ENCODE results near the gene HS3ST6.
"Not testable (repeated sequence)": the region's sequence is repeated elsewhere in the genome, so short reads cannot be mapped to it uniquely, and the experiment has no call there.

The HS3ST6 gene

DNA sequence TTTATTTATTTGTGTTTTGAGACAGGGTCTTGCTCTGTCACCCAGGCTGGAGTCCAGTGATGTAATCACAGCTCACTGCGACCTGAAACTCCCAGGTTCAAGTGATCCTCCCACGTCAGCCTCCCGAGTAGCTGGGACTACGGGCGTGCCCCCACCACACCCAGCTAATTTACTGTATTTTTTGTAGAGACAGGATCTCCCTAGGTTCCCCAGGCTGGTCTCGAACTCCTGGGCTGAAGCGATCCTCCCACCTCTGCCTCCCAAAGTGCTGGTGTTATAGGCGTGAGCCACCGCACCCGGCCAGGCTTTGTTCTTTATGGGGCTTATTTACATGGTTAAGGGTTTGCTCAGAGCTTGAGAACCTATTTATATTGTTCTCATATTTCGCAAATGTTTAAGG, 40.4 kb downstream of the HS3ST6 start:
- no peaks in the 10 kb centered on the region for H4K20me1 ChIP-seq (ENCODE audit: insufficient read depth, low read length)
- H3K4me3 ChIP-seq (ENCODE audit: low read depth, low read length, poor library complexity, severe bottlenecking): no peak overlapping the region
- H3K9ac ChIP-seq (ENCODE audit: low read length): no peak overlapping the region
- no peaks in the 10 kb centered on the region for H3K9me2 ChIP-seq (ENCODE audit: low read depth, low read length)
- no peaks in the 10 kb centered on the region for H3K36me3 ChIP-seq (ENCODE audit: insufficient read depth, low read length)
- TF ChIP-seq CTCF (IDR thresholded peaks at IDR 0.05; ENCODE audit: low read length): no peak
- no peak for TF ChIP-seq EZH2 (IDR thresholded peaks at IDR 0.05; ENCODE audit: borderline replicate concordance, low read length)
- peaks cover 3% of the 10 kb centered on the region; the same call in 1 of the 2 replicates for H3F3A ChIP-seq (ENCODE audit: insufficient read depth, low read length)
- no peak overlapping the region for H3K4me2 ChIP-seq (ENCODE audit: low read length)
- H3K27me3 ChIP-seq (ENCODE audit: insufficient read depth, low read length): no peaks in the 10 kb centered on the region
- H3K9me3 ChIP-seq (ENCODE audit: low read length): no peaks in the 10 kb centered on the region
- no peak overlapping the region for H3K27ac ChIP-seq (ENCODE audit: low read depth, low read length, poor library complexity, severe bottlenecking)
- H3K79me2 ChIP-seq (ENCODE audit: insufficient read depth, low read length): no peaks in the 10 kb centered on the region
- H3K4me1 ChIP-seq (ENCODE audit: insufficient read depth, low read length, severe bottlenecking): peaks cover 16% of the 10 kb centered on the region
- no peak overlapping the region for H2AFZ ChIP-seq (ENCODE audit: low read length)

DNA sequence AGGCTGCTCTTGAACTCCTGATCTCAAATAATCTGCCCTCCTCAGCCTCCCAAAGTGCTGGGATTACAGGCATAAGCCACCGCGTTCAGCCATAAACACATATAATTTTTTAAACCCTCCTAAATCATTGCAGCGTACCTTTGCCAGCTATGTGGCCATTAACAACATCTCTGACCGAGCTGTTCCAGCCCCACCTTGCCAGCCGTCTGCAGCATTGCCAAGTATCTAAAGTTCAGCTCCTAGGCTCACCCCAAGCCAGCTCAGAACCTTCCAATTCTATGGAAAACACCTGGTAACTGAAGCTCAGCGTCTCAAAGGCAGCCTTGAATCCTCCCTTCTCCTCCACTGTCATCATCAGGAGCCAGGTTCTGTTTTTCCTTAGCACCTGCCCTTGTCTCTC, 41.1 kb downstream of the HS3ST6 start:
- Histone ChIP-seq H3K4me2 (ENCODE audit: low read length) (no peak overlapping the region), H3K9me3 (ENCODE audit: low read length) (no peaks in the 10 kb centered on the region), H4K20me1 (ENCODE audit: insufficient read depth, low read length) (no peaks in the 10 kb centered on the region), H3K4me3 (ENCODE audit: low read depth, low read length, poor library complexity, severe bottlenecking) (no peak overlapping the region), H2AFZ (ENCODE audit: low read length) (no peak overlapping the region), H3K36me3 (ENCODE audit: insufficient read depth, low read length) (no peaks in the 10 kb centered on the region), H3K9me2 (ENCODE audit: low read depth, low read length) (no peaks in the 10 kb centered on the region), H3K4me1 (ENCODE audit: insufficient read depth, low read length, severe bottlenecking) (peaks cover 16% of the 10 kb centered on the region), H3K27ac (ENCODE audit: low read depth, low read length, poor library complexity, severe bottlenecking) (no peak overlapping the region), H3K79me2 (ENCODE audit: insufficient read depth, low read length) (no peaks in the 10 kb centered on the region), H3F3A (ENCODE audit: insufficient read depth, low read length) (peaks cover 3% of the 10 kb centered on the region; the same call in 1 of the 2 replicates), H3K9ac (ENCODE audit: low read length) (no peak overlapping the region), H3K27me3 (ENCODE audit: insufficient read depth, low read length) (no peaks in the 10 kb centered on the region)
- TF ChIP-seq CTCF (IDR thresholded peaks at IDR 0.05; ENCODE audit: low read length) (no peak), EZH2 (IDR thresholded peaks at IDR 0.05; ENCODE audit: borderline replicate concordance, low read length) (no peak)

- peaks cover 3% of the 10 kb centered on the region; the same call in 1 of the 2 replicates for H3F3A ChIP-seq (ENCODE audit: insufficient read depth, low read length)
- H3K79me2 ChIP-seq (ENCODE audit: insufficient read depth, low read length): no peaks in the 10 kb centered on the region
- no peaks in the 10 kb centered on the region for H3K9me3 ChIP-seq (ENCODE audit: low read length)
- no peak overlapping the region for H3K9ac ChIP-seq (ENCODE audit: low read length)
- no peaks in the 10 kb centered on the region for H3K36me3 ChIP-seq (ENCODE audit: insufficient read depth, low read length)
- no peak overlapping the region for H2AFZ ChIP-seq (ENCODE audit: low read length)
- H3K4me1 ChIP-seq (ENCODE audit: insufficient read depth, low read length, severe bottlenecking): peaks cover 16% of the 10 kb centered on the region
- no peaks in the 10 kb centered on the region for H4K20me1 ChIP-seq (ENCODE audit: insufficient read depth, low read length)
- no peaks in the 10 kb centered on the region for H3K27me3 ChIP-seq (ENCODE audit: insufficient read depth, low read length)
- H3K4me3 ChIP-seq (ENCODE audit: low read depth, low read length, poor library complexity, severe bottlenecking): no peak overlapping the region
- no peak overlapping the region for H3K27ac ChIP-seq (ENCODE audit: low read depth, low read length, poor library complexity, severe bottlenecking)
- TF ChIP-seq EZH2 (IDR thresholded peaks at IDR 0.05; ENCODE audit: borderline replicate concordance, low read length) (no peak), CTCF (IDR thresholded peaks at IDR 0.05; ENCODE audit: low read length) (no peak)
- H3K4me2 ChIP-seq (ENCODE audit: low read length): no peak overlapping the region
- no peaks in the 10 kb centered on the region for H3K9me2 ChIP-seq (ENCODE audit: low read depth, low read length)
Measured at GRCh38 chr16:1876468-1876867, 41.7 kb downstream of the HS3ST6 start.

- H3K9me2 ChIP-seq (ENCODE audit: low read depth, low read length); H3K9ac ChIP-seq (ENCODE audit: low read length); H3K79me2 ChIP-seq (ENCODE audit: insufficient read depth, low read length); H2AFZ ChIP-seq (ENCODE audit: low read length); H4K20me1 ChIP-seq (ENCODE audit: insufficient read depth, low read length); H3F3A ChIP-seq (ENCODE audit: insufficient read depth, low read length); H3K4me3 ChIP-seq (ENCODE audit: low read depth, low read length, poor library complexity, severe bottlenecking); H3K27me3 ChIP-seq (ENCODE audit: insufficient read depth, low read length); H3K36me3 ChIP-seq (ENCODE audit: insufficient read depth, low read length); H3K4me2 ChIP-seq (ENCODE audit: low read length); H3K9me3 ChIP-seq (ENCODE audit: low read length); H3K27ac ChIP-seq (ENCODE audit: low read depth, low read length, poor library complexity, severe bottlenecking): not testable (repeated sequence)
- H3K4me1 ChIP-seq (ENCODE audit: insufficient read depth, low read length, severe bottlenecking): peaks cover 16% of the 10 kb centered on the region
Measured at GRCh38 chr16:1876066-1876465, 42.1 kb downstream of the HS3ST6 start.
